Hematopoietic multipotent progenitor cell treated with erythropoietin and hydrocortisone succinate and interleukin-3 and kit ligand, for 6 days (in vitro differentiated cells): ENCODE measurements around the gene MTMR3.
"Not testable (repeated sequence)": the region's sequence is repeated elsewhere in the genome, so short reads cannot be mapped to it uniquely, and the experiment has no call there.

Source experiments
- DNase-seq: peaks from one replicate; pipeline ENCODE4 v3.0.0-alpha.2; 2015

The MTMR3 gene

DNA sequence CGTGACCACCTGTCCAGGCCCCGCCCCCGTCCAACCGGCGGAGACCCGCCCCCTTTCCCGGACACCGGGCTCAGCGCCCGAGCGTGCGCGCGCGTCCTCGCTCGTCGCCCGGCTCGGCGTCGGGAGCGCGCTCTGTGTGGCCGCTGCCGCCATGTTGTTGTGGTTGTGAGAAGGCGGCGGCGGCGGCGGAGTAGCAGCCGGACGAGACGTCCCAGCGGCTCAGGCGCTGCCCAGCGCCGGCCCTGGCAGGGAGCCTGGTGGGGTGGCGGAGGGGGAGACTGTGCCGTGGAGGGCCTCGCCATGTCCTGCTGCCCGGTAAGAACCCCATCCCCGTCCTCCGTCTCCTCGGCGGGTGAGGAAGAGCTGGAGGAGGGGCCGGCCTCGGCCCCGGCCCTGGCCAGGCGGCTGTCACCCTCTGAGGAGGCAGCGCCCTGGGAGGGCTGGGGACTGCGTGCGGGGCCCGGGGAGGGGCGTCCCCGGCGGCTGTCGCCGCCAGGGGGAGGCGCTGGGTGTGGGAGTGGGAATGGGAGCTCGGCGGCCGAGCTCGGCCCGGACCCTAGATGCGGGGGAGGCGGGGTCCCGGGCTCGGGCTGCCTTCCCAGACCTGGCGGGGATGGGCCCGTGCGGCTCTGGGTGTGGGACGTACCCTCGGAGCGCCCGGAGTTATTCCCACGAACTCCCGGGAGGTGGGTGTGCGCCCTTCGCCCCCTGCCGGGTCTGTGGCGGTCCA lies at the start of gene MTMR3:
TSS of gene MTMR3 (plus strand) at position 130 of the 730 bp plus-strand sequence. CDS start 87,886 bp downstream, outside the sequence.
- peak; percentile 94 for DNase-seq

DNA sequence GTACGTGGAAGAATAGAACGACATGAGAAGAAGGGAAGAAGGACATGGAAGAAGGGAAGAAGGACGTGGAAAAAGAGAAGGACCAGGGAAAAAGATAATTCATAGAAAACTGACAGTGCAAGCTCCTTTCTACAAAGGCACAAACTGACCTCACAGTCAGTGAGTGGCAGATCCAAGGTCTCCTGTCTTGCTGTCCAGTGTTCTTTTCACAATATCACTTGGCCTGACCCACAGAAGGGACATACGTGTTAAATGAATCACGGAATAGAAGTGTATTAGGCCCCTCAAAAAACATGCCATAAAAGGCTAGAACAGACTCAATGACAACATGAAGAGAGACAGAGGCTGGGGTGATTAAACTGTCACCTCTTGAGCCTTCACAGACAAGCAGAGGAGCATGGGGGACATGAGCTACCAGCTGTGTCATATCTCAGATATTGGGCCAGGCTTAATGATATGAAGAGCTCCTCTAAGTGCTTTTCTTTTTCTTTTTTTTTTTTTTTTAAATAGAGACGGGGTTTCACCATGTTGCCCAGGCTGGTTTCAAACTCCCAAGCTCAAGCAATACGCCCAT lies 49.5 kb upstream of the MTMR3 start:
- no peak for DNase-seq

DNA sequence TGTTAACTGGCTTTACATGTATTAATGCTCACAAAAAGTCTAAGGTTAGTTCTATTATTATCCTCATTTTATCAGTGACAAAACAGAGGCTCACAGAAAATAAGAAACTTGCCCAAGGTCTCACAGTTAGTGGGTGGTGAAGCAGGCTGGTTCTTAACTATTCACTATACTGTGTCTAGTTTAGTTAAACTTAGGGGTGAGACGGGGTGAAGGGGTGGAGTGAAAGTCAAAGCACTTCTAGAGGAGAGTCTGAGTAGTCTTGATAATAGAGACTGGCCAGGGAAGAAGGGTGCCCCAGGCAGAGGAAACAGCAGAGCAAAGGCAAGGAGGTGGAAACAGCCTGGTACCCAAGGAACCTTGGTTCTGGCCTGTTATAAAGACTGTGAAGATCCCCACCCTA lies 48.9 kb upstream of the MTMR3 start:
- DNase-seq = peak; percentile 78

DNA sequence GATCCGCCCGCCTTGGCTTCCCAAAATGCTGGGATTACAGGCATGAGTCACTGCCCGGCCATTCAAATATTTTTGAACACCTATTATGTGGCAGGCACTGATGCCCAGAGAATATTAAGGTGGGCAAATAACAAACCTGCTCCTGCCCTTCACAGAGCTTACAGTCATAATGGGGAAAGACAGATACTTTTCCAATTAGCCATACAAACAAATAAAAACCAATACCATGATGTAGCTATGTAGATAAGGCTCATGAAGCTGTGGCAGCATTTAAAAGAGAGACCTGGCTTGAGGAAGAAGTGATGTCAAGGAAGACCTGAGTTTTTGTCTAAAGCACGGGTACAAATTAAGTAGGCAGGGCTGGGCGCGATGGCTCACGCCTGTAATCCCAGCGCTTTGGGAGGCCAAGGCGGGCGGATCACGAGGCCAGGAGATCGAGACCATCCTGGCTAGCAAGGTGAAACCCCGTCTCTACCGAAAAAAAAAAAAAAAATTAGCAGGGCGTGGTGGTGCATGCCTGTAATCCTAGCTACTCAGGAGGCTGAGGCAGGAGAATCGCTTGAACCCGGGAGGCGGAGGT lies 46.1 kb upstream of the MTMR3 start:
- not testable (repeated sequence) for DNase-seq

DNA sequence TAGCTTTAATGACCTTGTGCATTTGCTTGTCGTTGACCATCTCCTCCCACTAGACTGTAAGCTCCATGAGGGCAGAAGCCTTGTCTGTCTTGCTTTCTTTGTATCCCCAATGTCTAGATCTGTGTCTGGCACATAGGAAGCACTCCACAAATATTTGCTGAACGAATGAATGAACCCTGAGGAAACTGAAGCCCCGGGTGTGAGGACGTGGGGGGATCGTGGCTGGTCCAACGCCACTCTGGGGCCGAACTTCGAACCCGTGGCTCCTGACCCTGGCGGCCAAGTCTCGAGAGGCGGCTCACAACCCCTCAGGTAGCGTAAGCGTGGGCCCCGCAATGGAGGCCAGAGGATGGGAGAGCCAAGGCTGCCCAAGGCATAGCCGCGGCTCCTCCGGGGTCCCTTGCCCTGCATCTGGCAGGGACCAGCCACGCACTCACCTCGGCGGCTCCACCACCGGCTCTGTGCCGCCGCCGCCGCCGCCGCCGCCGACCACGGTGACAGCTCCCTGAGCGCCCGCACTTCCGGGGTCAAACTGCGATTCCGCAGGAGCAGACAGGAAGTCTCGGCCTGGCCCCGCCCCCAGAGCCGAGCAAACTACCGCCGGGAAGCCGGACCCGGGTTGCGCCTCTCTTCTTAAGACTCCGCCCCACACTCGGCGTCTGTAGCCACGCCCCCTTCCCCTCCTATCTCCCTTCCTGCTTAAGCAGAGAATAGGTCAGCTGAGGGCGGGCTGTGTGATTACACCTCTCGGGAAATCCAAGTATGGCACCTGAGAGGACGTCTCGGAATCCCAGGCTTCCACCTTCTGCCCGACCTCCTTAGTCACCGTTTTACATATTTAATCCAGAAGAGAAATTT lies 45.0 kb upstream of the MTMR3 start, which contains the start of gene ASCC2:
TSS of gene ASCC2 (minus strand) at position 534 of the 858 bp plus-strand sequence. CDS start 5,949 bp downstream, outside the sequence.
- DNase-seq = peak; percentile 100

DNA sequence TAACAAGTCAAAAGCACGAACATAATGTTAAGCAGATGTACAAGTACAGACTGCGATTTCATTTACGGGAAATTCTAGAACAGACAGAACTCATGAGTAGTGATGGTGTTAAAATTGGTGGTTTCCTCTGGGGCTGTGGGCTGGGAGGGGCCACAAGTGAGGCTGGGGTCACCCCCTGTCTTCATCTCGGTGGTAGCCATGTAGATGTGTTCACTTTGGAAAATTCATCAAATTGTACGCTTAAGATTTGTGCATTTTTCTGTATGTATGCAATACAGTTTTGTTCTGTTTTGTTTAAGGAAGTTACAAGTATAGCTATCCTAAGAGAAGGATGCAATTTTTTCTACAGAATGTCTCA lies 44.4 kb upstream of the MTMR3 start:
- DNase-seq = no peak

DNA sequence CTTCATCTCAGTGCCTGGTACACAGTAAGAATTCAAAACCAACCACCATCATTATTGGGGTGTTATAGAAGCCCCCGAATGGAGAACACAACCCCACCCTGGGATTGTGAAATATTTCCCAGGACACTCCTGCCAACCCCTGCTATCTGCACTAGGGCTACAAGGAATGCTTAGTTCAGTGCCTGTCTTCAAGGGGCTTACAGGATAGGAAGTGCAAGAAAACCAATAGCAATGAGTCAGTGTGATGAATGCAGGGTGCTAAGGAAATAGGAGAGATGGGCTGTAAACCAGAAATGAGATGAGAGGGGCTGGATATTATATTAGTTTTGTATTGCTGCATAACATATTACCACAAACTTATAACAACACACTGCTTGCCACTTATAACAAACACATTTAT lies 43.9 kb upstream of the MTMR3 start:
- DNase-seq = no peak

DNA sequence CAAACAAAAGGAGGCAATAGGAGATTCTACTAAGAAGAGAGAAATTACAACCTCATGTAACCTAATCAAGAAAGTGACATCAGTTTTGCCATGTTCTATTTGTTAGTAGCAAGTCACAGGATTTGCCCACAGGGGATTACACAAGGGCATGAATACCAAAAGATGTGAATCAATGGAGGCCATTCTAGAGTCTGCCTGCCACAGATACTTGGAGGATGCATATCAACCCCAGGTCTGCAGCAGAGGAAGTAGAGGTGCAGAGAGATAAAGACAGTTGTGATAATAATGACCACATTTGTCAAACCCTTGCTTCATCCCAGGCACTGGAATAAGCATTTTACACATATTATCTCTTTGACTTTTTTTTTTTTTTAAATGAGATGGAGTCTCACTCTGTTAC lies 42.5 kb upstream of the MTMR3 start:
- peak; percentile 96 for DNase-seq

DNA sequence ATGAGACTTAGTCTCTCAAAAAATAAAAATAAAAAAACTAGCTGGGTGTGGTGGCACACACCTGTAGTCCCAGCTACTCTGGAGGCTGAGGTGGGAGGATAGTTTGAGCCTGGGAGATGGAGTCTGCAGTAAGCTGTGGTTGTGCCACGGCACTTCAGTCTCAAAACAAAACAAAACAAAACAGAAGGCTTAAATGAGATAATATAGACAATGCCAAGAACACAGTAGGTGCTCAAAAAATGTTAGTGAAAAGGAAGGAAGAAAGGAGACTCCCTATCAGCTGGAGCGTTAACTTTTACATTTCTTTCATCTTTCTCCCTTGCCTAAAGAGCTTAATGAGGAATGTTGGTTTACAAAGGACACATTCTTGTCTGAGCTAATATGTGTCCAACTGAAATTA lies 40.8 kb upstream of the MTMR3 start:
- no peak for DNase-seq

DNA sequence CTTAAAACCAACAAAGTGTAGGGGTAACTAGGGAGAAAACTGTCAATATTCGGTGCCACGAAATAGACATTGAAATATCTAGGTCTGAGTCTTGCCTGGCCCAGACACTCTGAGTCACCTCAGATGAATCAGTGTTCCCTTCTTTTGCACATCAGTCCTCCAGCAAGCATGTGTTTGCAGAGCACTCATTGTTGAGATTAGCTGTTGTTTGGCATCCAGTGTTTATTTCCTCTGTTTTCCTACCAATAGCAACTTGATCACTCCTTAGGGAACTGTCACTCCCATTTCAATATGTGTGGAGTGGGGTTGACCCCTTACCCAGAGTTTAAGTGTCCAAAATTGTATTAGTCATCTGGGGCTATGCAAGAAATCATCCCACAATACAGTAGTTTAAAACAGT lies 40.2 kb upstream of the MTMR3 start:
- no peak for DNase-seq

DNA sequence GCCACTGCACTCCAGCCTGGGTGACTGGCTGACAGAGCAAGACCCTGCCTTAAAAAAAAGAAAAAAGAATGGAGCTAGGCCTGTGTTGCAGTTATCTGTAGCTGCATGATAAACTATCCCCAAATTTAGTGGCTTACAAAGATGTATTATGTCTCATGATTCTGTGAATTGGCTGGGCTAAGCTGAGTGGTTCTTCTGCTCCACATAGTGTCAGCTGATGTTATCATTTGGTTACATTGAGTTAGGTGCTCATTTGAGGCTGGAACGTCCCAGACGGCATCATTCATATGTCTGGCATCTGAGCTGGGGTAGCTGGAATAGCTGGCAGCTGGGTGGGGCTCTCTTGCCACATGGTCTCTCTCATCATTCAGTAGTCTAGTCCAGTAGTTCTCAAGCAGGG lies 36.7 kb upstream of the MTMR3 start:
- no peak for DNase-seq

DNA sequence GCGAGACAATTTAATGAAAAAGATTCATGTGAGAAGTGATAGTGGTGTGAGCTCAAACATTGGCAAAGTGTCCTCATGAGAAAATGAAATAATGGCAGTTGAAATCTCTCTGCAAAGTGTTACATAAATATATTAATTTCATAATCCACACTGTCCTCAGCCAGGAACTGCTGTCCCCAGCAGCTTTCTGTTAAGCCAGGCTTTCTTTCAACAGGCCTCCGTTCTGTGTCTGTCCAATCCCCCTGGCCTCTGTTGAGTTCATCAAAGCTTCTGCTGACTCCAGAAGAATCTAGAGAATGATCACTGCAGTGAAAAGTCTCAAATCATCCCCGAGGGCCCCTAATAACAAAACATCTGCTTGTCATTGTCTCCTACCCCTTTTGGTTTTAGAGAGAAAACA lies 34.9 kb upstream of the MTMR3 start:
- DNase-seq = no peak

DNA sequence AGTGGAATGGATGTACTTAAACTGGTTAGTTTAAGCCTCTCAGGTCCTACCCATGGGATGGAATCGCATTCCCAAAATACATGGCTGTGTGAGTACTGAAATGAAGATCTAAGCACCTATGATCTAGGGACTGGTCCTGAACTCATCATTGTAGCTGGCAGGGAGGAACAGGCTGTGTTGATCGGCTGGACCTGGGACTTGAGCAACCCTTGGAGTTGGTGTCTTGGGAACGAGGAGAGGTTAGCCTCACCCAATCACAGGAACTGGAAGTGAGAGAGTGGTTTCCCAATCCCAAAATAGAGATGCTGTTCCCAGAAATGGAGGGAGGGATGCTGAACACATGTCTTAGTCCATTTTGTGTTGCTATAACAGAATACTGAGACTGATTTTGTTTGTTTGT lies 28.5 kb upstream of the MTMR3 start:
- DNase-seq = no peak

DNA sequence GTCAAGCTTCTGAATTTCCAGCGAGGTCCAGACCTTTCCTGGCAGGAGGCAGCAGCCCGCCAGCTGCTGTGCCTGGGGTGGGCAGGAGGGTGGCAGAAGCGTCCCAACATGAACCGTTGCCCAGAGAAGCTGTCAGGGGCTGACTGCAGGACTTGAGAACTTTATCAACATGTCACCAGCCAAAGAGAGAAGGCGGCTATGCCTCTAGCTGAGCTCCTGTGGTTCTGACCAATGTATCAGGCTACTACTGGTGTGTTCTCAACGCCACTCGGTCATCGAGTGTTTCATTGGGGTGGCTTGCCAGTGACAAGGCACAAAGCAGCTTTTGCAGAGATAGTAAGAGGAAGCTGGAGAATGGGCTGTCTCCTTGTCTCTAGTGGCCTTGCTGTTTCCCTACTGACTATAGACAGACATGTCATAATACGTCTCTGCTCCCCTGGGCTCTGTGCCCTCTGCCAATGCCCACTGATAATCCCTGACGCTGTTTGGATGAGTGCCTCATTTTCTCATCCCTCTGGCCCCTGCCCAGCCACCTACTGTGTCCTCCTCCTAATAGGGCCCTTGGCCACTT lies 27.3 kb upstream of the MTMR3 start:
- DNase-seq = peak; percentile 54

DNA sequence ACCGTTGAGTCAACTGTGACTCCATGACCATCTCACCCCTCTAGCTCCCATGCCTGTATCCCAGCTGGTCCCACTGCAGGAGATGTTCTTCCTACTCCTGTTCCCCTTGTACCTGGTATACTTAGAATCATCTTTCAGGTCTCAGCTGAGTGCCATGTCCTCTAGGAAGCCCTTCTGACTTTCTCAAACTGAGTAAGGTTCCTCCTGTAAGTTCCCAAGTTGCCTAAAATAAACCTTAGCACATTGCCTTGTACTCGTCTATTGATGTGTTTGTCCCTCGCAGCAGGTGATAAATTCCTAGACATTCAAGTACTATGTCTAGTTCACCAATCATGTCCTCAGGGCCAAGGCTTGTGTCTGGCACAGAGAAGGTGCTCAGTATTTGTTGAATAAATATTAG lies 26.5 kb upstream of the MTMR3 start:
- no peak for DNase-seq

DNA sequence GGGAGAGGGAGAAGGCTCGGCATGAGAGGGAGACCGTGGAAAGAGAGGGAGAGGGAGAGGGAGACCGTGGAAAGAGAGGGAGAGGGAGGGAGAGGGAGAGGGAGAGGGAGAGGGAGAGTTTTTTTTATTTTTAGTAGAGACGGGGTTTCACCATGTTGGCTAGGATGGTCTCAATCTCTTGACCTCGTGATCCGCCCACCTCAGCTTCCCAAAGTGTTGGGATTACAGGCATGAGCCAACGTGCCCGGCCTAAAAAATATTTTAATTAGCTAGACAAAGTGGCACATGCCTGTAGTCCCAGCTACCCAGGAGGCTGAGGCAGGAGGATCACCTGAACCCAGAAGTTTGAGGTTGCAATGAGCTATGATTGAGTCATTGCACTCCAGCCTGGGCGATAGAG lies 23.9 kb upstream of the MTMR3 start:
- not testable (repeated sequence) for DNase-seq

DNA sequence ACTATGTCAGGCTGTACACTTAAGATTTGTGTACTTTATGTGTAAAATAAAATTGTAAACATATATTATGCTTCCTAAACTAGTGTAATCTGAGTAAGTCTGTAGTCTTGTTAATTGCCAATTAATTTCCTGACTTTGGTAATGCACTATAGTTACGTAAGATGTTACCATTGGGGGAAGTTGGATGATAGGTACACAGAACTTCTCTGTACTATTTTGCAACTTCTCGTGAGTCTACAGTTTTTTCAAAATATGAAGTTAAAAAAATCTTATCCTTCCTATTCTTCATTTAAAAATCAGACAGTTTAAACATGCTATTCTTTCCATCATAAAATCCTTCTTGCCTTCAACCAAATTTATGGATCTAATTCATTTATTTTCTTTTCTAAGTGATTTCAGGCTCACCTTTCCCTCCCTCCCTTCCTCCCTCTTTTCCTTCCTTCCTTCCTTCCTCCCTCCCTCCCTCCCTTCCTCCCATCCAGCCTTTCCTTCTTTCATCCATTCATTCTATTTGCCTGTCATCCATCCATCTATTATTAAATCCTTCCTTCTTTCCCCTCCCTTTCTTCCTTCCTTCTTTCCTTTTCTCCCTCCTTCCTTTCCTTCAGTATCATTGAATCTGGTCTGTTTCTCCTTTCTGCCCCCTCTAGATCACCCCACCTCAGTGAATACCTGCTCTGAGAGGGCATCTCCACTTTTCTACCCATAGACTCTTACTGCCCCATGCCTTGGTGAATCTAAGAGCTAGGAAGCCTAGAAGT lies 22.8 kb upstream of the MTMR3 start:
- peak; percentile 63 for DNase-seq

DNA sequence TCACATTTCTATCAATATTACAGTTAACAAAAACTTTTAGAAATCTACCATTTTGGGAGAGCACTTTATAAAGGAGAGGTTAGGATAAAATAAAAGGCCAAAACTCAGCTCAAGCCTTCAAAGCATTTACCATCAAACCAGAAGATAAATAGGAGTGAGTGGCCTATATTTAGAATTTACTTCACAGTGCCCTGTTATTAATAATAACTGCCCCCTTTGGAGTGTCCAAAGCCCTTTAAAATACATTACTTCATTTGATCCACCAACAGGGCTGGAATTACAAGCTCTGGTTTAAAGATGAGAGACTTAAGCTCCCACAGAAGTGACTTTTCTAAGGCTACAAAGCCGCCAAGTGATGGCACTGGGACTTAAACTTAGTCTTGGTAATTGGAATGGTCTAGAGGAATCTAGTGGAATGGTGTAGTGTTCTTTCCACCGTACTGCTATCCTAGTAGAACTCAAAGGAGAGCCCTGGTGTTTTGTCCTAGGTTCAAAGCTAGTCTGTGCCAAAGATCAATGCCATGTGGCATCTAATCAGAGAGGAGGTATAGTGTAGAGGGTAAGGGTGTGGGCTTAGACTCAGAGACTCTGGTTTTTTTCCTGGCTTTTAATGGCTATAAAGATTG lies 21.2 kb upstream of the MTMR3 start:
- no peak for DNase-seq

DNA sequence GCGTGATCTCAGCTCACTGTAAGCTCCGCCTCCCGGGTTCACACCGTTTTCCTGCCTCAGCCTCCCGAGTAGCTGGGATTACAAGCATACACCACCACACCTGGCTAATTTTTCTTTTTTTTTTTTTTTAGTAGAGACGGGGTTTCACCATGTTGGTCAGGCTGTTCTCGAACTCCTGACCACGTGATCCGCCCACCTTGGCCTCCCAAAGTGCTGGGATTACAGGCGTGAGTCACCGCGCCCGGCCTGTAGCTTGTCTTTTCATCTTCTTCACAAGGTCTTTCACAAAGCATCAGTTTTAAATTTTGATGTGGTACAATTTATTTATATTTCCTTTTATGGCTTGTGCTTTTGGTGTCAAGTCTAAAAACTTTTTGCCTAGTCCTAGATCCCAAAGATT lies 17.4 kb upstream of the MTMR3 start:
- DNase-seq = not testable (repeated sequence)

DNA sequence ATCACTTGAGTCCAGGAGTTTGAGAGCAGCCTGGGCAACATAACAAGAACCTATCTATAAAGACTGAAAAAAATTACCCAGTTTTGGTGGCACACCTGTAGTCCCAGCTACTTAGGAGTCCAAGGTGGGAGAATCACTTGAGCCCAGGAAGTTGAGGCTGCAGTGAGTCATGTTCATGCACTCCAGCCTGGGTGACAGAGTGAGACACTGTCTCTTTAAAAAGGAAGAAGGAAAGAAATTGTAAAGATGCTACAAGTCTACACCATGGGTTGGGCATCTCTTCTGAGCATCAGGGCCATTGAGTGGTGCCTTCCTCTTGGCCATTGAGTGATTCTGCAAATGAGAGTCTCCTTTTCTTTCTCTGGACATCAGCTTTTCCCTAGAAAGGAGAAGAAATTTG lies 15.7 kb upstream of the MTMR3 start:
- DNase-seq = no peak

DNA sequence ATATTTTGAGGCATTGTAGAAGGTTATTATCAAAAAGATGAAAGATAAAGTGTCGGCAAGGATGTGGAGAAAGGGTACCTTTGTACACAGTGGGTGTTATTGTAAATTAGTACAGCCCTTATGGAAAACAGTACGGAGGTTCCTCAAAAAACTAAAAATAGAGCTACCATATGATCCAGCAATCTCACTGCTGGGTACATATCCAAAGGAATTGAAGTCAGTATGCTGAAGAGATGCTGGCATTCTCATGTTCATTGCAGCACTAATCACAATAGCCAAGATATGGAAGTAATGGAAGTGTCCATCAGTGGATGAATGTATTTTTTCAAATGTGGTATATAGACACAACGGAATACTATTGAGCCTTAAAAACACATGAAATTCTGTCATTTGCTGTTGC lies 15.1 kb upstream of the MTMR3 start:
- DNase-seq = no peak

DNA sequence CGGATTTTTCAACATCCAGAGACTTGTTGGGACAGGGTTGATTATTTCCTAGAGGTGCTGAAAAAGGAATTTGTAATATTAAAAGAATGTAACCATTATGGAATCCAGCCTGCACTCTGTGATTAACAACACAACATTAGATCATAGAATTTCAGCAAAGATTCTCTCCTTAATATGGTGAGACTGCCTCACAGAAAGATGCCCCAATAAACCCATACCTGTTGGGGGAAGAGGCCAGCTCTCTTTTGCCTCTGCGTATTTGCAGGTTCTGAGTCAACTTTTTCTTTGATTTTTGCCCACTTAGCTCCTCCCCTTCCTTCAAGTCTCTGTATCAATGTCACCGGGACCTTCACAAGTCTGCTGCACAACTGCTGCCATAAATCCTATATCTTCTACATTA lies 12.4 kb upstream of the MTMR3 start:
- no peak for DNase-seq
